HG03575 (cell line): Measurements from ENCODE around the gene TNFSF8.

Experiments
- ATAC-seq: cut with Tn5 transposase; IDR thresholded peaks from one replicate; pipeline ENCODE4 v1.9.1; 2021; ENCODE audit not compliant: unreplicated experiment, insufficient number of reproducible peaks, low FRiP score; ENCODE audit errors: extremely low read depth

The TNFSF8 gene

DNA sequence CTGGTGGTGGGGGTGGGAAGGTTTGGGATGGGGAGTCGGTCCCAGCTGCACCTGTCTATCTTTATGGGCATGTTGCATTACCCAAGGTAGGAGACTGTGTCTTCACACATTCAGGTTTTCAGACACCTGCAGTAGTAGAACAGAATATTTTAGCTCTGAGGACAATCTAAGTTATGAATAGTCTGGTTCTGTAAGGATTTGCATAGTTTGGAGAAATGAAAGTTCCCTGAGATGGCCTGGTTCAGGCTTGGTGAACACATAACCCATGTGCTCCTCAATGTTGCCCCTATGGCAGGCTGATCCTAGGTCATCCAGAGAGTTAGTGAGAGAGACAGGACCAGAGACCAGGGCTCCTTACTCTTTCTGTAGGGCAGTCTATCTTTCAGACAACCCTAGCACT, 20.7 kb downstream of the TNFSF8 start:
- ATAC-seq: no peak

GRCh38 chr9:114908805-114909448, 21.5 kb downstream of the TNFSF8 start:
- ATAC-seq: no peak

DNA sequence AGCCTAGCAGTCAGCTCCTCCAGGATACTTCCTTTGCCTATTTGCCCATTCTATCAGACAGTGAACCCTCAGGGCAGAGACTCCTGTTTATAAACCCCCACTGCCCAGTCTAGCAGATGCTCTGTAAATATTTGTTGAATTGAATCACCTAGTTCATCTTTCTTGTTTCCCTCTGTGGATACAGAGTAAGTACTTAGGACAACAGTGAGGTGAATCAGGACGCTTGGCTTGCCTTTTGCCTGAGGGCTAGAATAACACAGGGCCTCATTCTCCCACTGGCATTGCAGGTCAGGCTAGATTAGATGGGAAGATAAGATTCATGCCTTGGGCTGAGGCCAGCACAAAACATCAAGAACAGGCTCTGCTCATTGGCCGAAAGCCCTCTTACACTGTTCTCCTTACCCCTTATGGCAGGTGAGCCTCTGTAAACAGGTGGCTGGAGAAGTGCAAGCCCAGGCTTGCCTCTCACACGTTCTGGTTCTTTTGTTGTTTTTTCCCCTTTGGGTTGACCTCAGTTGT, 22.2 kb downstream of the TNFSF8 start:
- ATAC-seq: no peak

DNA sequence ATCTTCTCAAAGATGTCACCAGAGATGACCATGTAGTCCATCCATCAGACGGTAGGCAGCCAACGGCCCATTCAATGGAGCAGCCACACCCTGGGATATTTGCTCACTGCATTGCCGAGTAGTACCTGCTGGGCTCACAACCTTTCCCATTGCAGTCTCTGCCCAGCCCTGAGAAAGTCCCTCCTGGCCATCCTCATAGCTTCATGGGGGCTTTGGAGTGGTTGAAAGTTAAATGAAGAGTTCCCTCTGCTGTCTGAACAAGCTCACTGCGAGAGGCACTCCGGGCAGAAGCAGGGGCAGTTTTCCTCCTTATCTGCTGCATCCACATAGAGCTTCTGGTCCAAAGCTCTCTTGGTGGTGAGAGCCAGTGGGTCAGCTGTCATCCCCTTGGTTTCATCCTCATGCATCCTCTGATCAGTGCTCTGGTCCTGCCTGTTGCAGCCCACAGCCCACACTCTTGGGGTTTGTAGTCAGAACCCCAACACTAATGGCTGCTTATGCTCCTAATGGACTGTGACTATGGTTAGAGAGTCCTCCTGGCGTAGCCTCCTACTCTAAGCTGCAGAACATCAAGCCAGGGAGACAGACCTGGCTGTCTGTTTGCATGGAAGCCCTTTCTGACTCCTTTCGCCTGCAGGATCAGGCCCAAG, 23.3 kb downstream of the TNFSF8 start:
- no peak for ATAC-seq

DNA sequence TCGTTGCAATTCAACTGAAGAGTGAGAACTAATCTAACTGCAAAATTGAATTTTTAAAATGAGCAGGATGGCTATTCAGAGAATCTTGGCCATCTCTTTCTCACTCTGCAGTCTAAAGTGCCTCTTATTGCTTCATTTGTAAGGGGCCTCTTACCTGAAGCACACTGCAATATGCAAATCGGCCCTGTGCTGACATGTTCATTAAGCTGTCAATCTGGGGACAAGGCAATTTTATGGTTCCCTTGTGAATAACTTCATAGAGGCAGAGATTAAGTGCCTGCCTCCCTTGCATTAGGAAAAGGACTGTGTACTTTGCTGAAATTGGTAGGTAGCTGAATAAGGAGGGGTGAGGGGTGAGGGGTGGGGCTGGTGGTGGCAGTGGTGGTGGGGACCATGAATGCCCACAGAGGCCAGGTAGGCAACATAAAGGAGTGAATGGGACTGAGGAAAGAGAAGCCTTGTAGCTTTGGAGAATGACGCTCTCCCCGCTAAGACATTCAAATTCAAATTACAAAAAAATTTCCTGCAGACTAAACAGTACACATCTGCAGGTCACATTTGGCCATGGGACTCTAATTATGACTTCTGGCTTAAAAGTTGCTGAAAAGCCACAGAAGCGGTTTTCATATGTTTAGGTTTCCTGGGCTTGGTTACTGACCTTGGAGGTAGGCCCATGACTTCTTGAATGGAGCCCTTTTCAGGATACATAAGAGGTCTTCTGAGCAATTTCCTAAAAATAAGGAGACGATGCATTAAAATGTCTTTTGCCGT, 25.0 kb downstream of the TNFSF8 start:
- ATAC-seq: no peak

DNA sequence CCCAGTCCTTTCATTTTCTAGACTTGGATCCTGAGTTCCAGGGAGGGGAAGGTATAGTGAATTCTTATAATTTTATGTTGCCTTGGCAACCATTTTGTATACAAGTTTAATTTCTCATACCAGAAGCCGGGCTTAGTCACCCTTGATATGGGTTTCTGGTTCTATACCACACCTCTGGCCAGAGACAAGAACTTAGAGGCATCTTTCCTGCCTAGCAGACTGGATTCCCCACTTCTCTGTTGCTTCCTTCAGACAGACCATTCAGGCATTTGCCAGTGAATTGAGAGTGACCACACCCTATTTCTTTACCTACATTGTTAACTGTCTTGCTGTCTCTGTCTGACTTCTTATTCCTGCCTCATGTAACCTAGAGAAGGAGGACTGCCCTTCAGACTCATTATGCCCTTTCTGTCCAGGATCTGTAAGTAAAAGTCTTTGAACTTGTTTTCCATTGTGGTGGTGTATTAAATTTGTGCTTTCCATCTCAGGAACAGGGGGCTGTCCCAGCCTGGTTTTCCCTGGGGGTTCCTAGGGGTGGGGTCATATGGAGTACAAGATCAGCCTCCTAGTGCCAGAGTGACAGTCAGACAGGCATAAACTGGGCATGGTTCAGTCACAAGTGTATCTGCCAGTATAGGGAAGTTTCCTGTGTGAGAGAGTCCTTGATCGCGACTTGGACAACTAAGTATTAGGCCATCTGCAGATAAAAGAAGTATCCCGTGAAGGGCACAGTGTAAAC, 27.4 kb downstream of the TNFSF8 start:
- ATAC-seq: no peak

- ATAC-seq: no peak
These were observed 29.2 kb downstream of the TNFSF8 start for GRCh38 chr9:114900942-114901802.

GRCh38 chr9:114899995-114900394, 30.4 kb downstream of the TNFSF8 start:
- ATAC-seq: no peak

- ATAC-seq: no peak
These were observed 30.9 kb downstream of the TNFSF8 start for GRCh38 chr9:114899461-114899860.

GRCh38 chr9:114898741-114899140, 31.6 kb downstream of the TNFSF8 start:
- ATAC-seq: no peak

GRCh38 chr9:114897196-114897595, 33.2 kb downstream of the TNFSF8 start:
- no peak for ATAC-seq

- ATAC-seq: no peak
These were observed 34.0 kb downstream of the TNFSF8 start for GRCh38 chr9:114896344-114896743.

- ATAC-seq: no peak
These were observed 34.8 kb downstream of the TNFSF8 start for GRCh38 chr9:114895521-114895991.

DNA sequence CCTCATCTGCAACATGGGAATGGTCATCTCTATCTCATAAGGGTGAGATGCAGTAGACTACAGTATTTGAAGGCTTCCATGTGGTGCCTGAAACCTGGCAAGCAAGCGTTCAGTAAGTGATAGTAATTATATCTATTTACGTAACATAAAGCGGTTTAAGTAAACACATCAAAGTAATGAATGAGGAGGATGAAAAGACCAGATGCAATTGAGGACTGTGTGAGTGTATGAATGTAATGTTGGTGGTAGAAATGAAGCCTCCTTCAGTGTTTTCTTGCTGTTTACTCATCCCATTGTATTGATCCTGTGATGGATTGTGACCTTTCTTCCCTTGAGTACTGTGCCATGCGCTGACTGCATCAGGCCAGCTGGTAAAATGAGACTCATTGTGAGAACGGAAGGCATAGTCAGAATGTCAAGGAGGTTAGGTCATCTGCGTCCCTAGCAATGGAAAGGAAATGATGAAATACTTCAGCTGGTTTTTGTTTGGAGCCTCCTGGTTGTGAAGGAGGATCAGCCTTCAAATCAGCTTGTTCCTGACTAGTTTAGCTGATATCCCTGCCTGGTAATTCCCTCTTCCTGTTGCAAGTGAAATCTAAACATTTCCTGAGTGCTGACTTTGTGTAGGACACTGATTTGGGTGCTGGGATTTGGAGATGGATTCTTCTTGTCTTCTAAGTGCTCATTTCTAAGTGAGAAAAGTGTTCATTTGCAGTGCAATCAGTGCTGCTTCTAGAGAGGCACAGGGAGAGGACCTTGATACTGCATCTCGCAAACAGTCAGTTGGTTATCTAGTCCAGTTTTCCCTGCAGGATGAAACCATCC, 35.6 kb downstream of the TNFSF8 start:
- ATAC-seq: no peak

- ATAC-seq: no peak
These were observed 36.2 kb downstream of the TNFSF8 start for GRCh38 chr9:114894206-114894605.

DNA sequence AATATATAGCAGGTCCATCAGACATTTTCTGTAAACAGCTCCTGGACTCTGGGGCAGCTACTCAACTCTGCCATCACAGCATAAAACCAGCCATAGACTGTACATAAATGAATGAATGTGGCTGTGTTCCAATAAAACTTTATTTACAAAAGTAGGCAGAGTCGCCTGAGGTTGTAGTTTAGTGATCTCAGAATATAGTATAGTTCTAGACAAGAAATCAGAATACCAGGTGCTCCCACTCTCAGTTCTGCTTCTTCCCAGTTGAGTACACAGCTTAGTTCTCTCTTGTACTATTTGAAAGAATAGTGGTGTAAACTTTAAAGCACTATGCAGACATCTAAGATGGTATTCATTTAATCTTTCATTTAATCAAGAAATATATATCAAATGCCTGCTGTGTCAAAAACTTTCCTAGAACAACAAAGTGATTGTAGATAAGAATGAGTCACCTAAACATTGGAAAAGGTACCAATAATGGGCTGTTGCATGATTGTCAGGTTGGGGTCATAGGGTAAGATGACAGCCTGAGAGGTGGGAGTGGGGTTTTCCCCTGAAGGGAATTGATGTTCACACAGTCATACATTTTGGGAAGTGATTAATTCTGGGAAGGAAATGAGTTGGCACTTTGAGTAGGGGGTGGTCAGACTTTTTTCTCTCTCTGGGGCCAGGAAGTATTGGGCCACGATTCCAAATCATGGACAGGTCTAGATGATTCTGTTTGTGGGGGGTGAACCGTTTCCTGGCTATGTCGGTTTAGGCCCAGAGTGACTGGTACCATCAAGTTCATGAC, 37.0 kb downstream of the TNFSF8 start:
- ATAC-seq: no peak

DNA sequence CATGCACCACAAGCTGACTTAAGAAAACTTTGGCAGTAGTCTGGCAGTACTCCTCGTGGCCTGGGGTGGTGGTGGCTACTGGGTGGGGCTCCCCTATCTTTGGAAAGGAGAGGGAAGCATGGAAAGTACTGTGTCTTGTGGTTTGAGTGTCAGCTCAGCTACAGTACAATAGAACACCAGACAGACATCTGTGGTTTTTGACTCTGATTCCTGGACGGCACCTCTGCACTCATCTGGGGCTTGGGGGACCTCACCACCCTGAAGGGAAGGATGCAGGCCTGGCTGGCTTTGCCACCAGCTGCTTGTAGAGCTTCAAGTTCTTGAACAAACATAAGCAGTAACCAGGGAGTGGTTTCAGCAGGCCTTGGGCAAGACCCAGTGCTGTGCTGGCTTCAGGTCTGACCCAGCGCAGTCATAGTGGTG, 40.6 kb downstream of the TNFSF8 start:
- ATAC-seq: no peak
